Measurements from ENCODE around the gene SNX1.
"Not testable (repeated sequence)": the region's sequence is repeated elsewhere in the genome, so short reads cannot be mapped to it uniquely, and the experiment has no call there.

Gene SNX1

GRCh38 chr15:64095795-64096667, at the start of gene SNX1:
Gene SNX1 (plus strand): TSS chr15:64095982. CDS start chr15:64096014, 32 bp downstream.
- DNase-seq, result peak; percentile 91 to 98 (median 96)
- intact Hi-C loops (cut with DNase I), result loop anchor here (2.0 kb wide), 1 partner anchor 57 kb away; no protein-coding TSS in a partner anchor

GRCh38 chr15:64046421-64047153, 49.2 kb upstream of the SNX1 start, which contains the start of gene DAPK2:
Gene DAPK2 (minus strand): TSS chr15:64046485. CDS start chr15:64040261, 6,224 bp downstream.
- DNase-seq, result peak; percentile 23 to 91 (median 77)
- intact Hi-C loops (cut with DNase I), result loop anchor here (10.0 kb wide), 2 partner anchors 102 to 292 kb away; no protein-coding TSS in a partner anchor

- no peak for DNase-seq
- intact Hi-C loops (cut with DNase I), result loop anchor here (10.0 kb wide), 2 partner anchors 104 to 294 kb away; no protein-coding TSS in a partner anchor
Measured at GRCh38 chr15:64048781-64049460, 46.9 kb upstream of the SNX1 start.

- intact Hi-C loops (cut with DNase I), result no loop called here
Measured at GRCh38 chr15:64050281-64051092, 45.3 kb upstream of the SNX1 start.

GRCh38 chr15:64051093-64051402, 44.7 kb upstream of the SNX1 start:
- DNase-seq, result no peak
- intact Hi-C loops (cut with DNase I), result no loop called here

More at GRCh38 chr15:64050281-64051092, 45.3 kb upstream of the SNX1 start:
- no peak for DNase-seq

GRCh38 chr15:64051407-64052259, 44.1 kb upstream of the SNX1 start:
- intact Hi-C loops (cut with DNase I), result no loop called here

GRCh38 chr15:64052925-64053491, 42.8 kb upstream of the SNX1 start:
- DNase-seq, result no peak
- intact Hi-C loops (cut with DNase I), result no loop called here

More at GRCh38 chr15:64051407-64052259, 44.1 kb upstream of the SNX1 start:
- no peak for DNase-seq

- peak in 2 of 42 donors; percentile 25 to 56 for DNase-seq
- intact Hi-C loops (cut with DNase I), result not testable (repeated sequence)
Measured at GRCh38 chr15:64053674-64054073, 42.1 kb upstream of the SNX1 start.

GRCh38 chr15:64058279-64058678, 37.5 kb upstream of the SNX1 start:
- DNase-seq, result no peak
- intact Hi-C loops (cut with DNase I), result no loop called here

GRCh38 chr15:64059104-64059503, 36.7 kb upstream of the SNX1 start:
- DNase-seq; intact Hi-C loops (cut with DNase I): not testable (repeated sequence)

GRCh38 chr15:64060716-64061115, 35.1 kb upstream of the SNX1 start:
- DNase-seq, result no peak
- intact Hi-C loops (cut with DNase I), result no loop called here

GRCh38 chr15:64066451-64066850, 29.3 kb upstream of the SNX1 start:
- DNase-seq, result peak in 1 of 42 donors; percentile 22
- intact Hi-C loops (cut with DNase I), result loop anchor here (5.0 kb wide), 1 partner anchor 454 kb away; no protein-coding TSS in a partner anchor

GRCh38 chr15:64067564-64068030, 28.2 kb upstream of the SNX1 start:
- DNase-seq, result peak; percentile 15 to 92 (median 76)
- intact Hi-C loops (cut with DNase I), result loop anchor here (5.0 kb wide), 1 partner anchor 455 kb away; no protein-coding TSS in a partner anchor

GRCh38 chr15:64068133-64068532, 27.6 kb upstream of the SNX1 start:
- DNase-seq, result peak in 1 of 42 donors; percentile 9
- intact Hi-C loops (cut with DNase I), result loop anchor here (5.0 kb wide), 1 partner anchor 456 kb away; no protein-coding TSS in a partner anchor

GRCh38 chr15:64070106-64070505, 25.7 kb upstream of the SNX1 start:
- intact Hi-C loops (cut with DNase I), result no loop called here
- no peak for DNase-seq

GRCh38 chr15:64070965-64071851, 24.6 kb upstream of the SNX1 start:
- intact Hi-C loops (cut with DNase I), result no loop called here
- peak in 23 of 42 donors; percentile 16 to 75 (median 46) for DNase-seq

All from head of caudate nucleus (tissue), 42 donors.